K562 (cell line): ENCODE results near the gene LBHD1.
A peak's percentile ranks its signal among the peaks of the same experiment; 100 is the strongest.

Experiments
- FOS ChIP-seq: IDR thresholded peaks from 3 replicates; pipeline ENCODE4 v1.6.1; 2011; ENCODE audit not compliant: insufficient read length; ENCODE audit errors: extremely low read depth
- GATA2 ChIP-seq: sonication (generic); formaldehyde crosslinking; IDR thresholded peaks from 2 replicates; pipeline ENCODE4 v1.4.0; 2020; ENCODE audit warnings: mild to moderate bottlenecking, missing genetic modification reagents
- HNRNPL ChIP-seq: fragments of 200-400 bp; formaldehyde crosslinking; IDR thresholded peaks from 2 replicates; pipeline ENCODE4 v1.6.1; 2017; ENCODE audit warnings: low read depth, mild to moderate bottlenecking, low read length
- KAT8 ChIP-seq: fragments of 450-650 bp; IDR thresholded peaks from 2 replicates; pipeline ENCODE4 v1.6.1; 2016; ENCODE audit warnings: low read depth, mild to moderate bottlenecking
- NFYB ChIP-seq: IDR thresholded peaks from 2 replicates; pipeline ENCODE4 v1.6.1; 2011; ENCODE audit warnings: mild to moderate bottlenecking, moderate library complexity; ENCODE audit not compliant: insufficient read length; ENCODE audit errors: extremely low read depth
- NONO ChIP-seq, 2 experiments: fragments of 200-400 bp in 1 of 2; fragments of 450-650 bp in 1 of 2; formaldehyde crosslinking in 1 of 2; IDR thresholded peaks; 2 replicates each; pipeline ENCODE4 v1.6.1; 2017; ENCODE audit warnings: low read depth in 2 of 2, mild to moderate bottlenecking in 2 of 2, moderate library complexity in 2 of 2, low read length in 1 of 2
- POLR2G ChIP-seq: fragments of 200-400 bp; formaldehyde crosslinking; IDR thresholded peaks from 2 replicates; pipeline ENCODE4 v1.6.1; 2017; ENCODE audit warnings: low read depth, mild to moderate bottlenecking, antibody characterized with exemption, low read length, moderate library complexity
- PPARD ChIP-seq: fragments of 250-450 bp; sonication (Bioruptor Pico); IDR thresholded peaks from 2 replicates; pipeline ENCODE4 v1.8.0; 2022; ENCODE audit warnings: inconsistent platforms, mild to moderate bottlenecking, moderate library complexity
- PTBP1 ChIP-seq: fragments of 200-400 bp; formaldehyde crosslinking; IDR thresholded peaks from 2 replicates; pipeline ENCODE4 v1.6.1; 2017; ENCODE audit warnings: low read depth, low read length
- ZFP36 ChIP-seq: fragments of 150-350 bp; IDR thresholded peaks from 2 replicates; pipeline ENCODE4 v1.6.1; 2018; ENCODE audit warnings: low read length, low read depth; ENCODE audit not compliant: partially characterized antibody
- TF ChIP-seq, protein P1 (sequence below), 3 experiments: IDR thresholded peaks in 2 of 3; conservative IDR thresholded peaks in 1 of 3; 2 replicates each; pipeline ENCODE4 v1.5.1; 2011 to 2012; ENCODE audit warnings: low read length in 3 of 3, mild to moderate bottlenecking in 3 of 3, control low read depth in 2 of 3, improper control_type of control experiment in 1 of 3, inconsistent platforms in 1 of 3, low read depth in 1 of 3, mixed read lengths in 1 of 3, moderate library complexity in 1 of 3; ENCODE audit not compliant: insufficient read depth in 2 of 3
- TF ChIP-seq, protein P2 (sequence below): fragments of 450-650 bp; IDR thresholded peaks from 2 replicates; pipeline ENCODE4 v1.6.1; 2016; ENCODE audit warnings: missing biosample characterization, missing genetic modification characterization

DNA sequence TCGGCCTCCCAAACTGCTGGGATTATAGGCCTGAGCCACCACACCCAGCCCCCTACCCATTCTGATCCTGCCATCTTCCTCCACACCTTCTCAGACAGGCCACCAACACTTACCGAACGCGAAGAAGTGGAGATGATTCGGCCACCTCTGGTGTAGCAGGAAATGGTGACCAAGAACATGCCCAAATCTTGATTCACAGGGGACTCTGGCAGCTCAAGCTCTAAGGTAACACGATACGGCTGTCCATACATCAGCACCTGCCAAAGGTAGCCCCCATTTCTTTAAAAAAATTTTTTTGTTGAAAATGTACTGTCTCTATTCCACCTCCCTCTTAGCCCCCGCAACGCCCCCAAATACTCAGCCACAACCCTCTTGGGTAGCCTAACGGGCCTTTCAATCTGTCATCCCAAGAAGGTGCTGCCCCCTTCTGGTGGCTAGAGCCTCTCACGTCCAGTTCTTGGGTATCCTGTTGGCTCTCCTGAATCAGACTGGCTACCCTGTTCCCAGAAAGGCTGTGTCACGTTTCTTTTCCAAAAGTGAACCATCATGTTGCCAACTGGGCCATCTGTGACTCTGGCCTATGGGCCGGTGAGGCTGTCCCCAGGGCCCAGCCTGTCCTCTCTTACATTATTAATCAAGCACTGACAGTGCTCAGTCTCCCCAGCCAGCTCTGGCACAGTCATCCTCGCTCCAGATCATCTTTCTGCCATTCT is 22.5 kb upstream of the LBHD1 start:
- no peak for TF ChIP-seq NFYB
- TF ChIP-seq, protein P1, sequence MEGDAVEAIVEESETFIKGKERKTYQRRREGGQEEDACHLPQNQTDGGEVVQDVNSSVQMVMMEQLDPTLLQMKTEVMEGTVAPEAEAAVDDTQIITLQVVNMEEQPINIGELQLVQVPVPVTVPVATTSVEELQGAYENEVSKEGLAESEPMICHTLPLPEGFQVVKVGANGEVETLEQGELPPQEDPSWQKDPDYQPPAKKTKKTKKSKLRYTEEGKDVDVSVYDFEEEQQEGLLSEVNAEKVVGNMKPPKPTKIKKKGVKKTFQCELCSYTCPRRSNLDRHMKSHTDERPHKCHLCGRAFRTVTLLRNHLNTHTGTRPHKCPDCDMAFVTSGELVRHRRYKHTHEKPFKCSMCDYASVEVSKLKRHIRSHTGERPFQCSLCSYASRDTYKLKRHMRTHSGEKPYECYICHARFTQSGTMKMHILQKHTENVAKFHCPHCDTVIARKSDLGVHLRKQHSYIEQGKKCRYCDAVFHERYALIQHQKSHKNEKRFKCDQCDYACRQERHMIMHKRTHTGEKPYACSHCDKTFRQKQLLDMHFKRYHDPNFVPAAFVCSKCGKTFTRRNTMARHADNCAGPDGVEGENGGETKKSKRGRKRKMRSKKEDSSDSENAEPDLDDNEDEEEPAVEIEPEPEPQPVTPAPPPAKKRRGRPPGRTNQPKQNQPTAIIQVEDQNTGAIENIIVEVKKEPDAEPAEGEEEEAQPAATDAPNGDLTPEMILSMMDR (IDR thresholded peaks at IDR 0.05 in 2 of 3, conservative IDR thresholded peaks at IDR 0.05 in 1 of 3; ENCODE audit: insufficient read depth in 2 of 3, low read depth in 1 of 3, low read length in 3 of 3) = peak; percentile 87 to 90 (median 87)
- no peak for TF ChIP-seq POLR2G
- TF ChIP-seq FOS = no peak
- no peak for TF ChIP-seq PTBP1
- no peak for TF ChIP-seq GATA2 (CRISPR knock-in tag)
- no peak for TF ChIP-seq PPARD (CRISPR knock-in tag)
- TF ChIP-seq NONO (IDR thresholded peaks at IDR 0.05; ENCODE audit: low read depth in 2 of 2, low read length in 1 of 2) = no peak
- TF ChIP-seq, protein P2, sequence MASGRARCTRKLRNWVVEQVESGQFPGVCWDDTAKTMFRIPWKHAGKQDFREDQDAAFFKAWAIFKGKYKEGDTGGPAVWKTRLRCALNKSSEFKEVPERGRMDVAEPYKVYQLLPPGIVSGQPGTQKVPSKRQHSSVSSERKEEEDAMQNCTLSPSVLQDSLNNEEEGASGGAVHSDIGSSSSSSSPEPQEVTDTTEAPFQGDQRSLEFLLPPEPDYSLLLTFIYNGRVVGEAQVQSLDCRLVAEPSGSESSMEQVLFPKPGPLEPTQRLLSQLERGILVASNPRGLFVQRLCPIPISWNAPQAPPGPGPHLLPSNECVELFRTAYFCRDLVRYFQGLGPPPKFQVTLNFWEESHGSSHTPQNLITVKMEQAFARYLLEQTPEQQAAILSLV = no peak
- TF ChIP-seq KAT8 = no peak
- no peak for TF ChIP-seq HNRNPL
- TF ChIP-seq ZFP36 = peak; percentile 38
